HepG2 (cell line): Measurements from ENCODE around the gene BANP. TPM values are rescaled to one million over a fixed set of nuclear protein-coding genes. Genes with fewer than 3 reads are reported as not detected.

Source experiments
- ARNT ChIP-seq: fragments of 450-650 bp; IDR thresholded peaks from 2 replicates; pipeline ENCODE4 v1.6.1; 2017
- BRCA1 ChIP-seq: sonication (generic); formaldehyde crosslinking; IDR thresholded peaks from 2 replicates; pipeline ENCODE4 v1.4.0; 2020; ENCODE audit warnings: missing genetic modification reagents
- FIP1L1 ChIP-seq: fragments of 200-400 bp; formaldehyde crosslinking; IDR thresholded peaks from 2 replicates; pipeline ENCODE4 v1.6.1; 2018; ENCODE audit warnings: low read depth, mild to moderate bottlenecking, low read length, moderate library complexity, borderline replicate concordance; ENCODE audit not compliant: insufficient read depth
- FOXC1 ChIP-seq: sonication (generic); formaldehyde crosslinking; IDR thresholded peaks from 2 replicates; pipeline ENCODE4 v1.8.0; 2022; ENCODE audit warnings: mild to moderate bottlenecking, missing genetic modification reagents, borderline replicate concordance
- KAT8 ChIP-seq: IDR thresholded peaks from 2 replicates; pipeline ENCODE4 v1.6.1; 2016; ENCODE audit warnings: missing genetic modification reagents, missing compliant biosample characterization
- KLF15 ChIP-seq: sonication (generic); formaldehyde crosslinking; IDR thresholded peaks from 2 replicates; pipeline ENCODE4 v1.8.1; 2023; ENCODE audit warnings: borderline replicate concordance, mild to moderate bottlenecking, inconsistent platforms, missing genetic modification reagents, mixed read lengths
- NAIF1 ChIP-seq: sonication (generic); formaldehyde crosslinking; IDR thresholded peaks from 2 replicates; pipeline ENCODE4 v1.5.0; 2020; ENCODE audit warnings: mild to moderate bottlenecking, missing genetic modification reagents, borderline replicate concordance
- NFE2 ChIP-seq: sonication (generic); formaldehyde crosslinking; IDR thresholded peaks from 2 replicates; pipeline ENCODE4 v1.4.0; 2020; ENCODE audit warnings: missing genetic modification reagents
- NR2F1 ChIP-seq, 2 experiments: fragments of 450-650 bp in 1 of 2; formaldehyde crosslinking in 1 of 2; IDR thresholded peaks; 2 replicates each; pipeline versions ENCODE4 v1.5.0 to v1.6.1; 2016 to 2020; ENCODE audit warnings: mild to moderate bottlenecking in 1 of 2, missing compliant biosample characterization in 1 of 2, missing genetic modification reagents in 1 of 2, moderate library complexity in 1 of 2
- PHF20 ChIP-seq: sonication (generic); formaldehyde crosslinking; IDR thresholded peaks from 2 replicates; pipeline ENCODE4 v1.5.0; 2020; ENCODE audit warnings: mild to moderate bottlenecking, missing genetic modification reagents
- SMAD3 ChIP-seq: sonication (generic); formaldehyde crosslinking; IDR thresholded peaks from 2 replicates; pipeline ENCODE4 v1.4.0; 2020; ENCODE audit warnings: missing genetic modification reagents
- TEAD2 ChIP-seq: sonication (generic); formaldehyde crosslinking; IDR thresholded peaks from 2 replicates; pipeline ENCODE4 v1.9.0; 2021; ENCODE audit warnings: missing genetic modification reagents
- TSC22D2 ChIP-seq: sonication (generic); formaldehyde crosslinking; IDR thresholded peaks from 2 replicates; pipeline ENCODE4 v1.5.1; 2020; ENCODE audit warnings: missing genetic modification reagents, mild to moderate bottlenecking, borderline replicate concordance
- ZFX ChIP-seq: sonication (generic); formaldehyde crosslinking; IDR thresholded peaks from 2 replicates; pipeline ENCODE4 v1.4.0; 2020; ENCODE audit warnings: mild to moderate bottlenecking, low read depth, missing genetic modification reagents, moderate library complexity
- ZNF234 ChIP-seq: sonication (generic); formaldehyde crosslinking; conservative IDR thresholded peaks from 2 replicates; pipeline ENCODE4 v1.5.1; 2020; ENCODE audit warnings: mild to moderate bottlenecking, missing genetic modification reagents
- polyA plus RNA-seq, 8 experiments: library from polyadenylated mRNA; depleted of rRNA in 3 of 8; stranded (reverse) in 7 of 8; unstranded in 1 of 8; fragments of >200 nt; fragmentation: Illumina TruSeq in 4 of 8; extraction: Trizol in 4 of 8; gene quantifications; 2 replicates each; pipeline versions ENCODE4 v1.2.1 to v1.2.3, GENCODE V29; 2011 to 2016; ENCODE audit warnings: low read depth in 4 of 8, missing spikeins in 1 of 8, mixed read lengths in 1 of 8; ENCODE audit not compliant: insufficient read depth in 1 of 8
- total RNA-seq, 5 experiments: library from RNA; depleted of rRNA; stranded (reverse); fragments of >200 nt; fragmentation: Illumina TruSeq; extraction: Trizol; gene quantifications; 2 replicates each; pipeline ENCODE4 v1.2.3, GENCODE V29; 2016; ENCODE audit warnings: low read depth in 1 of 5
- TF ChIP-seq, protein P1 (sequence below): sonication (generic); formaldehyde crosslinking; IDR thresholded peaks from 2 replicates; pipeline ENCODE4 v1.9.0; 2021; ENCODE audit warnings: missing genetic modification reagents, mild to moderate bottlenecking, borderline replicate concordance
- TF ChIP-seq, protein P2 (sequence below): sonication (generic); formaldehyde crosslinking; IDR thresholded peaks from 2 replicates; pipeline ENCODE4 v1.4.0; 2020; ENCODE audit warnings: mild to moderate bottlenecking, missing genetic modification reagents
- TF ChIP-seq, protein P3 (sequence below): sonication (generic); formaldehyde crosslinking; IDR thresholded peaks from 2 replicates; pipeline ENCODE4 v1.4.0; 2020; ENCODE audit warnings: missing genetic modification reagents
- TF ChIP-seq, protein P4 (sequence below): sonication (generic); formaldehyde crosslinking; IDR thresholded peaks from 2 replicates; pipeline ENCODE4; 2020; ENCODE audit warnings: missing genetic modification reagents, mild to moderate bottlenecking, borderline replicate concordance
- TF ChIP-seq, protein P5 (sequence below): IDR thresholded peaks from 2 replicates; pipeline ENCODE4 v1.6.1; 2016; ENCODE audit warnings: missing compliant biosample characterization, missing genetic modification reagents, borderline replicate concordance
- TF ChIP-seq, protein P6 (sequence below): sonication (generic); formaldehyde crosslinking; IDR thresholded peaks from 2 replicates; pipeline ENCODE4 v1.8.1; 2023; ENCODE audit warnings: missing genetic modification reagents, mild to moderate bottlenecking, borderline replicate concordance

The BANP gene
- total and polyA plus RNA-seq, 2 of the 13 experiments (the other 11 are each of a cell fraction or from before 2014, with no cell fraction given), result 20.2 to 23.8 TPM

DNA sequence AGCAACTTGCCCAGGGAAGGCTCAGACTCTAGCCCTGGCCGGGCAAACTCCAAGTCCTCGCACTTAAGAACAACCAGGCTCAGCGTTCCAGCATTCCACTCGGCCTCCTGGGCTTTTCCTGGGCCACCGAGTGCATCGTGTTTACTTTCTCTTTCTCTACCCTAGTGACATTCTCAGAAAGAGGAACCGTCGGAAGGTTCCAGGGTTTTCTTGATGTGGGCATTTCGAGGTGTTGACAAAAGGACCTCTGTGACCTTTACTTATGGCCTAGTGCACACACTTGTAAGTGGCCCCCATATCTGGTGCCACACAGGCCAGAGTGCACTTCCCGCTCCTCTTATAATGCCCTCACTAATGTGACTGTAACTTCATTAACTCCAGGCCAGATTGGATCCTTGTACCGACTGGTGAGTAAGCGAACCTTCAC, 3.1 kb upstream of the BANP start (continued):
- TF ChIP-seq, protein P1, sequence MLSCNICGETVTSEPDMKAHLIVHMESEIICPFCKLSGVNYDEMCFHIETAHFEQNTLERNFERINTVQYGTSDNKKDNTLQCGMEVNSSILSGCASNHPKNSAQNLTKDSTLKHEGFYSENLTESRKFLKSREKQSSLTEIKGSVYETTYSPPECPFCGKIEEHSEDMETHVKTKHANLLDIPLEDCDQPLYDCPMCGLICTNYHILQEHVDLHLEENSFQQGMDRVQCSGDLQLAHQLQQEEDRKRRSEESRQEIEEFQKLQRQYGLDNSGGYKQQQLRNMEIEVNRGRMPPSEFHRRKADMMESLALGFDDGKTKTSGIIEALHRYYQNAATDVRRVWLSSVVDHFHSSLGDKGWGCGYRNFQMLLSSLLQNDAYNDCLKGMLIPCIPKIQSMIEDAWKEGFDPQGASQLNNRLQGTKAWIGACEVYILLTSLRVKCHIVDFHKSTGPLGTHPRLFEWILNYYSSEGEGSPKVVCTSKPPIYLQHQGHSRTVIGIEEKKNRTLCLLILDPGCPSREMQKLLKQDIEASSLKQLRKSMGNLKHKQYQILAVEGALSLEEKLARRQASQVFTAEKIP (CRISPR knock-in tag), result no peak
- TF ChIP-seq FIP1L1 (no peak), FOXC1 (CRISPR knock-in tag) (no peak), TSC22D2 (CRISPR knock-in tag) (peak; percentile 25; the same call in 1 of the 2 replicates), ARNT (no peak), BRCA1 (CRISPR knock-in tag) (no peak), NFE2 (CRISPR knock-in tag) (no peak), NAIF1 (CRISPR knock-in tag) (0 out of 2 replicates have a peak, but pooled peaks have one; percentile 6), KLF15 (CRISPR knock-in tag) (no peak), ZFX (peak; percentile 74), NR2F1 (CRISPR knock-in tag; IDR thresholded peaks at IDR 0.05) (peak; percentile 68 to 96), PHF20 (CRISPR knock-in tag) (peak; percentile 50; the same call in 1 of the 2 replicates), SMAD3 (CRISPR knock-in tag) (peak; percentile 44; the same call in 1 of the 2 replicates), ZNF234 (no peak), KAT8 (peak; percentile 58), TEAD2 (CRISPR knock-in tag) (no peak)
- TF ChIP-seq, protein P2, sequence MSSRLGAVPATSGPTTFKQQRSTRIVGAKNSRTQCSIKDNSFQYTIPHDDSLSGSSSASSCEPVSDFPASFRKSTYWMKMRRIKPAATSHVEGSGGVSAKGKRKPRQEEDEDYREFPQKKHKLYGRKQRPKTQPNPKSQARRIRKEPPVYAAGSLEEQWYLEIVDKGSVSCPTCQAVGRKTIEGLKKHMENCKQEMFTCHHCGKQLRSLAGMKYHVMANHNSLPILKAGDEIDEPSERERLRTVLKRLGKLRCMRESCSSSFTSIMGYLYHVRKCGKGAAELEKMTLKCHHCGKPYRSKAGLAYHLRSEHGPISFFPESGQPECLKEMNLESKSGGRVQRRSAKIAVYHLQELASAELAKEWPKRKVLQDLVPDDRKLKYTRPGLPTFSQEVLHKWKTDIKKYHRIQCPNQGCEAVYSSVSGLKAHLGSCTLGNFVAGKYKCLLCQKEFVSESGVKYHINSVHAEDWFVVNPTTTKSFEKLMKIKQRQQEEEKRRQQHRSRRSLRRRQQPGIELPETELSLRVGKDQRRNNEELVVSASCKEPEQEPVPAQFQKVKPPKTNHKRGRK (CRISPR knock-in tag), result no peak
- TF ChIP-seq, protein P3, sequence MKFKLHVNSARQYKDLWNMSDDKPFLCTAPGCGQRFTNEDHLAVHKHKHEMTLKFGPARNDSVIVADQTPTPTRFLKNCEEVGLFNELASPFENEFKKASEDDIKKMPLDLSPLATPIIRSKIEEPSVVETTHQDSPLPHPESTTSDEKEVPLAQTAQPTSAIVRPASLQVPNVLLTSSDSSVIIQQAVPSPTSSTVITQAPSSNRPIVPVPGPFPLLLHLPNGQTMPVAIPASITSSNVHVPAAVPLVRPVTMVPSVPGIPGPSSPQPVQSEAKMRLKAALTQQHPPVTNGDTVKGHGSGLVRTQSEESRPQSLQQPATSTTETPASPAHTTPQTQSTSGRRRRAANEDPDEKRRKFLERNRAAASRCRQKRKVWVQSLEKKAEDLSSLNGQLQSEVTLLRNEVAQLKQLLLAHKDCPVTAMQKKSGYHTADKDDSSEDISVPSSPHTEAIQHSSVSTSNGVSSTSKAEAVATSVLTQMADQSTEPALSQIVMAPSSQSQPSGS, result peak; percentile 55; the same call in 1 of the 2 replicates
- TF ChIP-seq, protein P4, sequence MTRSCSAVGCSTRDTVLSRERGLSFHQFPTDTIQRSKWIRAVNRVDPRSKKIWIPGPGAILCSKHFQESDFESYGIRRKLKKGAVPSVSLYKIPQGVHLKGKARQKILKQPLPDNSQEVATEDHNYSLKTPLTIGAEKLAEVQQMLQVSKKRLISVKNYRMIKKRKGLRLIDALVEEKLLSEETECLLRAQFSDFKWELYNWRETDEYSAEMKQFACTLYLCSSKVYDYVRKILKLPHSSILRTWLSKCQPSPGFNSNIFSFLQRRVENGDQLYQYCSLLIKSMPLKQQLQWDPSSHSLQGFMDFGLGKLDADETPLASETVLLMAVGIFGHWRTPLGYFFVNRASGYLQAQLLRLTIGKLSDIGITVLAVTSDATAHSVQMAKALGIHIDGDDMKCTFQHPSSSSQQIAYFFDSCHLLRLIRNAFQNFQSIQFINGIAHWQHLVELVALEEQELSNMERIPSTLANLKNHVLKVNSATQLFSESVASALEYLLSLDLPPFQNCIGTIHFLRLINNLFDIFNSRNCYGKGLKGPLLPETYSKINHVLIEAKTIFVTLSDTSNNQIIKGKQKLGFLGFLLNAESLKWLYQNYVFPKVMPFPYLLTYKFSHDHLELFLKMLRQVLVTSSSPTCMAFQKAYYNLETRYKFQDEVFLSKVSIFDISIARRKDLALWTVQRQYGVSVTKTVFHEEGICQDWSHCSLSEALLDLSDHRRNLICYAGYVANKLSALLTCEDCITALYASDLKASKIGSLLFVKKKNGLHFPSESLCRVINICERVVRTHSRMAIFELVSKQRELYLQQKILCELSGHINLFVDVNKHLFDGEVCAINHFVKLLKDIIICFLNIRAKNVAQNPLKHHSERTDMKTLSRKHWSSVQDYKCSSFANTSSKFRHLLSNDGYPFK (CRISPR knock-in tag), result no peak; the same call in 1 of the 2 replicates
- TF ChIP-seq, protein P5, sequence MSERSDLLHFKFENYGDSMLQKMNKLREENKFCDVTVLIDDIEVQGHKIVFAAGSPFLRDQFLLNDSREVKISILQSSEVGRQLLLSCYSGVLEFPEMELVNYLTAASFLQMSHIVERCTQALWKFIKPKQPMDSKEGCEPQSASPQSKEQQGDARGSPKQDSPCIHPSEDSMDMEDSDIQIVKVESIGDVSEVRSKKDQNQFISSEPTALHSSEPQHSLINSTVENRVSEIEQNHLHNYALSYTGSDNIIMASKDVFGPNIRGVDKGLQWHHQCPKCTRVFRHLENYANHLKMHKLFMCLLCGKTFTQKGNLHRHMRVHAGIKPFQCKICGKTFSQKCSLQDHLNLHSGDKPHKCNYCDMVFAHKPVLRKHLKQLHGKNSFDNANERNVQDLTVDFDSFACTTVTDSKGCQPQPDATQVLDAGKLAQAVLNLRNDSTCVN (CRISPR knock-in tag), result peak; percentile 15; the same call in 1 of the 2 replicates
- TF ChIP-seq, protein P6, sequence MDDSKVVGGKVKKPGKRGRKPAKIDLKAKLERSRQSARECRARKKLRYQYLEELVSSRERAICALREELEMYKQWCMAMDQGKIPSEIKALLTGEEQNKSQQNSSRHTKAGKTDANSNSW (CRISPR knock-in tag), result no peak
